Measurements from ENCODE around the gene LYPLAL1. TPM values are rescaled to one million over a fixed set of nuclear protein-coding genes. Genes with fewer than 3 reads are reported as not detected.

LYPLAL1 gene
- 15.9 TPM for polyA plus RNA-seq (2013, experiment 1 of 2)
- polyA plus RNA-seq (2013, experiment 2 of 2), result 18.2 TPM

DNA sequence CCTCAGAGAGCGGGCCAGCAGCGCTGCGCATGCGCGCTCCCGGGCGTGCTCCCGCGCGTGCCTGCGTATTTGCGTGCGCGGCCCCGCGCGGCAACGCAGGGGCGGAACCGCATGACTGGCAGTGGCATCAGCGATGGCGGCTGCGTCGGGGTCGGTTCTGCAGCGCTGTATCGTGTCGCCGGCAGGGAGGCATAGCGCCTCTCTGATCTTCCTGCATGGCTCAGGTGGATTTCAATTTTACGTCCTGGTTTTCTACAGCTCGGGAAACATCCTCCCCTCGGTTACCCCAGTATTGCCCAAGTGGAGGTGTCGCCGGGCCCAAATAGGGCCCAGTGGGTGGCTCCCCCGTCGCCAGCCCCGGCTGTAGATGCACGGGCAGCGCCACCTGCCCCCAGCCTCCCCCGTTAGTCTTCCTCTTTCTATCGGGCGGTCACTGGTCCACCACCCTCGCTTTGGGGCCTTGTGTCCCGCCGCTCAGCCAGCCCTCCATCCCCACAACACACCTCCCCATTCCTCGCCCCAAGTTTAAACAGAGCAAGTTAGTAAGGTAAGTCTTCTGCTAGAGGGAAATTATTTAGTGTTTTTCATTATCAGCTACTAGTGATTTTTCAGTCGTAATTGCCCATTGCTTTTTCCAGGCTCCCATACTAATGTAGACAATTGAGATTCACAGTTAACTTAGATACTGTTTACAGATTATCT, at the start of gene LYPLAL1:
LYPLAL1 (plus strand) TSS at position 121 of the 702 bp plus-strand sequence; CDS start at position 134, 13 bp downstream.
- under 1% methylated on average over 39 of the region's 48 CpGs for WGBS
- Histone ChIP-seq H3K18ac (ENCODE audit: low read depth in 1 of 2, low read length in 2 of 2) (peak within 1 kb of the TSS; percentile 67 to 89), H3K79me1 (replicated peaks; ENCODE audit: low read length, poor library complexity, severe bottlenecking) (peaks cover 5% of the 10 kb centered on the region), H2BK120ac (ENCODE audit: low read depth, low read length) (peak within 1 kb of the TSS; percentile 74), H3K9me3 (ENCODE audit: control insufficient read depth, low read length) (no peaks in the 10 kb centered on the region), H3K4me1 (ENCODE audit: control insufficient read depth, insufficient read depth, low read depth, low read length) (no peaks in the 10 kb centered on the region), H2BK12ac (ENCODE audit: low read length in 2 of 2) (peak within 1 kb of the TSS in 1 of 2 experiments; percentile 11), H3K4me2 (ENCODE audit: low read length, poor library complexity, severe bottlenecking) (peak within 1 kb of the TSS; percentile 68), H4K91ac (ENCODE audit: low read length) (peak within 1 kb of the TSS; percentile 57), H3K36me3 (ENCODE audit: control insufficient read depth in 1 of 2, insufficient read depth in 2 of 2, low read depth in 1 of 2, low read length in 2 of 2) (peaks cover 0 to 21% of the 10 kb centered on the region in 2 experiments), H4K8ac (ENCODE audit: low read length) (peak within 1 kb of the TSS; percentile 99), H2BK15ac (ENCODE audit: low read depth, poor library complexity, severe bottlenecking) (no peak within 1 kb of the TSS), H3K23ac (ENCODE audit: low read length in 2 of 2) (peak within 1 kb of the TSS in 1 of 2 experiments; percentile 66), H3K27ac (ENCODE audit: low read length, poor library complexity, severe bottlenecking) (peak within 1 kb of the TSS; percentile 93), H3K9ac (ENCODE audit: low read length) (peak within 1 kb of the TSS; percentile 94), H2AFZ (ENCODE audit: low read depth, low read length) (peak within 1 kb of the TSS; percentile 67), H2BK5ac (ENCODE audit: low read depth, low read length, poor library complexity, severe bottlenecking) (peak within 1 kb of the TSS; percentile 92), H3K4ac (ENCODE audit: low read depth in 1 of 2, low read length in 2 of 2) (peak within 1 kb of the TSS; percentile 68 to 78), H3K27me3 (ENCODE audit: control insufficient read depth in 1 of 2, insufficient read depth in 1 of 2, low read length in 2 of 2) (no peaks in the 10 kb centered on the region), H3K4me3 (ENCODE audit: insufficient read depth in 1 of 2, low read depth in 1 of 2, low read length in 2 of 2) (peak within 1 kb of the TSS; percentile 72 to 81), H2AK5ac (ENCODE audit: low read length, severe bottlenecking) (peak within 1 kb of the TSS; percentile 91), H3K14ac (ENCODE audit: low read length in 2 of 2) (peak within 1 kb of the TSS in 1 of 2 experiments; percentile 78)
- DNase-seq, result peak; percentile 83

DNA sequence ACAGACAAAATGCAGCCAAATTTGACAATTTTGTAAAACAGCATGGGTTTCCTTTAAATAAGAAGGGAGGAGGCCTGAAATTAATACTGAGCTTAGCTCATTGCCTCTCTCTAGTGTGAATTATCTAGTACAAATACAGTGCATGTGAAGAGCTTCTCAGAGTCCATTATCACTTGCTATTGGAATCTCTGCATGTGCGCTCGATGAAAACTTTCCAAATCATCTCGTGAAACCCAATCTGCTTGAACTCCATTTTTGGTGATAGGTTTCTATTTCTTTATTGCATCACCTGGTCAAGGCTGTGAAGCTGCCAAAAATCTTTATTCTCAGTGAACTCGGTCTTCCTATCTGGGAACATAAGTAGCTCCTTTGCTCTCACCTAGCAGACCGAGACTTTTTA, 49.5 kb upstream of the LYPLAL1 start:
- no peak for DNase-seq
- H3K4ac ChIP-seq (ENCODE audit: low read depth in 1 of 2, low read length in 2 of 2), result no peak overlapping the region
- H3K23ac ChIP-seq (ENCODE audit: low read length in 2 of 2), result no peak overlapping the region
- no peak overlapping the region for H3K4me2 ChIP-seq (ENCODE audit: low read length, poor library complexity, severe bottlenecking)
- no peak overlapping the region for H3K4me3 ChIP-seq (ENCODE audit: insufficient read depth in 1 of 2, low read depth in 1 of 2, low read length in 2 of 2)
- H3K9me3 ChIP-seq (ENCODE audit: control insufficient read depth, low read length), result no peaks in the 10 kb centered on the region
- no peak overlapping the region for H3K18ac ChIP-seq (ENCODE audit: low read depth in 1 of 2, low read length in 2 of 2)
- no peak overlapping the region for H2BK12ac ChIP-seq (ENCODE audit: low read length in 2 of 2)
- H4K8ac ChIP-seq (ENCODE audit: low read length), result no peak overlapping the region
- no peak overlapping the region for H3K14ac ChIP-seq (ENCODE audit: low read length in 2 of 2)
- H2BK5ac ChIP-seq (ENCODE audit: low read depth, low read length, poor library complexity, severe bottlenecking), result no peak overlapping the region
- no peak overlapping the region for H3K9ac ChIP-seq (ENCODE audit: low read length)
- H2AK5ac ChIP-seq (ENCODE audit: low read length, severe bottlenecking), result no peak overlapping the region
- no peaks in the 10 kb centered on the region for H3K4me1 ChIP-seq (ENCODE audit: control insufficient read depth, insufficient read depth, low read depth, low read length)
- H2BK15ac ChIP-seq (ENCODE audit: low read depth, poor library complexity, severe bottlenecking), result no peak overlapping the region
- no peak overlapping the region for H2BK120ac ChIP-seq (ENCODE audit: low read depth, low read length)
- WGBS, result 100% methylated on average over 3 of the region's 5 CpGs
- H2AFZ ChIP-seq (ENCODE audit: low read depth, low read length), result no peak overlapping the region
- H4K91ac ChIP-seq (ENCODE audit: low read length), result no peak overlapping the region
- no peaks in the 10 kb centered on the region for H3K79me1 ChIP-seq (replicated peaks; ENCODE audit: low read length, poor library complexity, severe bottlenecking)
- H3K27ac ChIP-seq (ENCODE audit: low read length, poor library complexity, severe bottlenecking), result no peak overlapping the region
- no peaks in the 10 kb centered on the region for H3K36me3 ChIP-seq (ENCODE audit: control insufficient read depth in 1 of 2, insufficient read depth in 2 of 2, low read depth in 1 of 2, low read length in 2 of 2)
- H3K27me3 ChIP-seq (ENCODE audit: control insufficient read depth in 1 of 2, insufficient read depth in 1 of 2, low read length in 2 of 2), result no peaks in the 10 kb centered on the region

DNA sequence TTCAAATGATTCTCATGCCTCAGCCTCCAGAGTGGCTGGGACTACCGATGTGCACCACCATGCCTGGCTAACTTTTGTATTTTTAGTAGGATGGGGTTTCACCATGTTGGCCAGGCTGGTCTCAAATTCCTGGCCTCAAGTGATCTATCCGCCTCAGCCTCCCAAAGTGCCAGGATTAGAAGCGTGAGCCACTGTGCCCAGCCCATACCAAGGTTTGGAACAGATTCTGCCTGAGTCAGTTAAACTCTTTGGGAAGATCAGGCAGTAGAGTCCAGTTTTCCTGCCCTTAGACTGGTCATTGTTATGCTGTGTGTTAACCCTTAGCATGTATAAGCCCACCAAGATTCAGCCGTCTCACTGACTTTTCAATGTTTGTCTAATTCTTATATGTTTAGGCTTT, 48.3 kb upstream of the LYPLAL1 start:
- Histone ChIP-seq H3K18ac (ENCODE audit: low read depth in 1 of 2, low read length in 2 of 2) (no peak overlapping the region), H3K36me3 (ENCODE audit: control insufficient read depth in 1 of 2, insufficient read depth in 2 of 2, low read depth in 1 of 2, low read length in 2 of 2) (no peaks in the 10 kb centered on the region), H2BK12ac (ENCODE audit: low read length in 2 of 2) (no peak overlapping the region), H2BK120ac (ENCODE audit: low read depth, low read length) (no peak overlapping the region), H4K91ac (ENCODE audit: low read length) (no peak overlapping the region), H3K27ac (ENCODE audit: low read length, poor library complexity, severe bottlenecking) (no peak overlapping the region), H3K4me2 (ENCODE audit: low read length, poor library complexity, severe bottlenecking) (no peak overlapping the region), H3K9ac (ENCODE audit: low read length) (no peak overlapping the region), H2AFZ (ENCODE audit: low read depth, low read length) (no peak overlapping the region), H3K4ac (ENCODE audit: low read depth in 1 of 2, low read length in 2 of 2) (no peak overlapping the region), H3K23ac (ENCODE audit: low read length in 2 of 2) (no peak overlapping the region), H2BK5ac (ENCODE audit: low read depth, low read length, poor library complexity, severe bottlenecking) (no peak overlapping the region), H3K14ac (ENCODE audit: low read length in 2 of 2) (no peak overlapping the region), H2AK5ac (ENCODE audit: low read length, severe bottlenecking) (no peak overlapping the region), H3K9me3 (ENCODE audit: control insufficient read depth, low read length) (no peaks in the 10 kb centered on the region), H4K8ac (ENCODE audit: low read length) (no peak overlapping the region), H3K4me3 (ENCODE audit: insufficient read depth in 1 of 2, low read depth in 1 of 2, low read length in 2 of 2) (no peak overlapping the region), H3K4me1 (ENCODE audit: control insufficient read depth, insufficient read depth, low read depth, low read length) (no peaks in the 10 kb centered on the region), H3K79me1 (replicated peaks; ENCODE audit: low read length, poor library complexity, severe bottlenecking) (no peaks in the 10 kb centered on the region), H2BK15ac (ENCODE audit: low read depth, poor library complexity, severe bottlenecking) (no peak overlapping the region), H3K27me3 (ENCODE audit: control insufficient read depth in 1 of 2, insufficient read depth in 1 of 2, low read length in 2 of 2) (no peaks in the 10 kb centered on the region)
- no peak for DNase-seq
- WGBS, result 100% methylated on average over 4 of the region's 4 CpGs

DNA sequence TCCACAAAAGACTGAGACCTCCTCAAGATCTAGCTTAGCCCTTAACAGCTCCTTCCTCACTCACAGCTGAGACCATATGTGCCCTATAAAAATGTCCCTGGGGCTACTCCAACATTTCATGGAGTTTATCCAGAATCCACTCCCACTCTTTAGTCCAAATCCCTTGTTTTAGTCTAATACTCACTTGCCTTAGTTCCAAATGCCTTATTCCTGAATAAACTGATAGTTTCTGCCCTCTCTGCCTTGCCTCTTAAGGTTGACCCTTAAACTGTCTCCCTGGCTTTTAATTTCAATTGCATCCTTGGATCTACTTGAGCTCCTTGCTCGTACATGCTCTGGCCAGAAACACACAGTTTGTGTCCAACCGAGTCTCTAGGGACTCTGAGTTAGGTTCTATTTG, 47.3 kb upstream of the LYPLAL1 start:
- WGBS, result 89% methylated on average over 2 of the region's 2 CpGs
- Histone ChIP-seq H3K4ac (ENCODE audit: low read depth in 1 of 2, low read length in 2 of 2) (no peak overlapping the region), H3K9me3 (ENCODE audit: control insufficient read depth, low read length) (no peaks in the 10 kb centered on the region)

More for the DNA sequence above, 47.3 kb upstream of the LYPLAL1 start:
- Histone ChIP-seq H2AK5ac (ENCODE audit: low read length, severe bottlenecking) (no peak overlapping the region), H4K91ac (ENCODE audit: low read length) (no peak overlapping the region), H3K27ac (ENCODE audit: low read length, poor library complexity, severe bottlenecking) (no peak overlapping the region), H4K8ac (ENCODE audit: low read length) (no peak overlapping the region), H2BK15ac (ENCODE audit: low read depth, poor library complexity, severe bottlenecking) (no peak overlapping the region), H3K4me1 (ENCODE audit: control insufficient read depth, insufficient read depth, low read depth, low read length) (no peaks in the 10 kb centered on the region), H3K79me1 (replicated peaks; ENCODE audit: low read length, poor library complexity, severe bottlenecking) (no peaks in the 10 kb centered on the region), H3K9ac (ENCODE audit: low read length) (no peak overlapping the region), H3K18ac (ENCODE audit: low read depth in 1 of 2, low read length in 2 of 2) (no peak overlapping the region), H3K4me2 (ENCODE audit: low read length, poor library complexity, severe bottlenecking) (no peak overlapping the region), H3K23ac (ENCODE audit: low read length in 2 of 2) (no peak overlapping the region), H2BK12ac (ENCODE audit: low read length in 2 of 2) (no peak overlapping the region), H3K36me3 (ENCODE audit: control insufficient read depth in 1 of 2, insufficient read depth in 2 of 2, low read depth in 1 of 2, low read length in 2 of 2) (no peaks in the 10 kb centered on the region), H2BK5ac (ENCODE audit: low read depth, low read length, poor library complexity, severe bottlenecking) (no peak overlapping the region), H3K4me3 (ENCODE audit: insufficient read depth in 1 of 2, low read depth in 1 of 2, low read length in 2 of 2) (no peak overlapping the region), H3K27me3 (ENCODE audit: control insufficient read depth in 1 of 2, insufficient read depth in 1 of 2, low read length in 2 of 2) (no peaks in the 10 kb centered on the region), H3K14ac (ENCODE audit: low read length in 2 of 2) (no peak overlapping the region), H2BK120ac (ENCODE audit: low read depth, low read length) (no peak overlapping the region), H2AFZ (ENCODE audit: low read depth, low read length) (no peak overlapping the region)
- no peak for DNase-seq
